Mesendoderm (in vitro differentiated cells): ENCODE measurements around the gene ZNF281.
"Not testable (repeated sequence)": the region's sequence is repeated elsewhere in the genome, so short reads cannot be mapped to it uniquely, and the experiment has no call there.

ENCODE experiments used
- DNase-seq: peaks from one replicate; pipeline ENCODE4 v3.0.0; 2013
- H2AK5ac ChIP-seq: 2 replicates; pipeline ENCODE4 v1.6.1; 2013; ENCODE audit warnings: low read length, inconsistent platforms
- H2BK120ac ChIP-seq: 2 replicates; pipeline ENCODE4 v1.6.1; 2013; ENCODE audit warnings: low read depth, mild to moderate bottlenecking, low read length, moderate library complexity, mixed read lengths
- H2BK15ac ChIP-seq: replicated peaks from 2 replicates; pipeline ENCODE4 v1.6.1; 2013; ENCODE audit warnings: low read depth, mild to moderate bottlenecking, moderate library complexity
- H2BK5ac ChIP-seq: 2 replicates; pipeline ENCODE4 v1.6.1; 2013; ENCODE audit warnings: low read length, inconsistent platforms
- H3K18ac ChIP-seq: 2 replicates; pipeline ENCODE4 v1.6.1; 2013; ENCODE audit warnings: mild to moderate bottlenecking, low read length, mixed read lengths
- H3K23ac ChIP-seq: one replicate; pipeline ENCODE4 v1.6.1; 2013; ENCODE audit warnings: low read length
- H3K27ac ChIP-seq: 2 replicates; pipeline ENCODE4 v1.5.1; 2013; ENCODE audit warnings: low read depth, mild to moderate bottlenecking, inconsistent platforms, low read length, moderate library complexity
- H3K27me3 ChIP-seq: 2 replicates; pipeline ENCODE4 v1.6.1; 2013; ENCODE audit warnings: low read length, control low read depth, mild to moderate bottlenecking, inconsistent platforms; ENCODE audit not compliant: insufficient read depth, poor library complexity
- H3K36me3 ChIP-seq: 2 replicates; pipeline ENCODE4 v1.6.1; 2013; ENCODE audit warnings: low read length, inconsistent platforms; ENCODE audit not compliant: control insufficient read depth, insufficient read depth
- H3K4ac ChIP-seq: one replicate; pipeline ENCODE4 v1.6.1; 2013; ENCODE audit warnings: low read depth, mild to moderate bottlenecking, low read length, moderate library complexity
- H3K4me1 ChIP-seq: 2 replicates; pipeline ENCODE4 v1.6.1; 2013; ENCODE audit warnings: low read depth, low read length, inconsistent platforms; ENCODE audit not compliant: control insufficient read depth
- H3K4me2 ChIP-seq: 2 replicates; pipeline ENCODE4 v1.6.1; 2013; ENCODE audit warnings: low read length
- H3K4me3 ChIP-seq: 2 replicates; pipeline ENCODE4 v1.5.1; 2013; ENCODE audit warnings: mild to moderate bottlenecking, low read length
- H3K56ac ChIP-seq: one replicate; pipeline ENCODE4 v1.6.1; 2013; ENCODE audit warnings: low read length
- H3K79me1 ChIP-seq: 2 replicates; pipeline ENCODE4 v1.6.1; 2013; ENCODE audit warnings: low read length, inconsistent platforms
- H3K79me2 ChIP-seq: 2 replicates; pipeline ENCODE4 v1.6.1; 2013; ENCODE audit warnings: mild to moderate bottlenecking, low read length; ENCODE audit not compliant: control insufficient read depth, insufficient read depth
- H3K9ac ChIP-seq: 2 replicates; pipeline ENCODE4 v1.6.1; 2013; ENCODE audit warnings: low read length, inconsistent platforms
- H4K5ac ChIP-seq: one replicate; pipeline ENCODE4 v1.6.1; 2013; ENCODE audit warnings: low read length
- H4K8ac ChIP-seq: one replicate; pipeline ENCODE4 v1.6.1; 2013; ENCODE audit warnings: low read depth, mild to moderate bottlenecking, control low read depth, low read length, moderate library complexity
- WGBS: extraction: QIAGEN DNeasy Blood & Tissue Kit; methylation state at CpG from one replicate; pipeline ENCODE4 v1.1.7; 2013; ENCODE audit warnings: low lambda C conversion rate, missing lambda C conversion rate; ENCODE audit not compliant: insufficient coverage; ENCODE audit errors: extremely low coverage; 5-methylcytosine and 5-hydroxymethylcytosine counted together

The ZNF281 gene

GRCh38 chr1:200442537-200443156 lies 32.8 kb upstream of the ZNF281 start:
- Histone ChIP-seq H3K18ac (no peak overlapping the region), H3K4me3 (no peak overlapping the region), H3K27me3 (no peaks in the 10 kb centered on the region), H3K27ac (no peak overlapping the region), H3K79me2 (no peaks in the 10 kb centered on the region), H3K56ac (no peak overlapping the region), H3K4me1 (no peaks in the 10 kb centered on the region), H2BK15ac (no peak overlapping the region), H2BK120ac (no peak overlapping the region), H3K4me2 (no peak overlapping the region), H3K36me3 (no peaks in the 10 kb centered on the region), H2AK5ac (no peak overlapping the region), H3K79me1 (no peaks in the 10 kb centered on the region), H2BK5ac (no peak overlapping the region), H3K23ac (no peak overlapping the region), H4K8ac (no peak overlapping the region), H3K9ac (no peak overlapping the region), H4K5ac (no peak overlapping the region), H3K4ac (no peak overlapping the region)
- DNase-seq, result no peak
- WGBS, result no CpG with 5 or more reads among the region's 3 CpGs

GRCh38 chr1:200442023-200442422 lies 32.2 kb upstream of the ZNF281 start:
- Histone ChIP-seq H4K8ac (no peak overlapping the region), H3K4me3 (no peak overlapping the region), H3K27ac (no peak overlapping the region), H2BK120ac (no peak overlapping the region), H3K18ac (no peak overlapping the region), H3K23ac (no peak overlapping the region), H2BK5ac (no peak overlapping the region), H3K4me2 (no peak overlapping the region), H4K5ac (no peak overlapping the region), H3K36me3 (no peaks in the 10 kb centered on the region), H3K4ac (no peak overlapping the region), H3K9ac (no peak overlapping the region), H2BK15ac (no peak overlapping the region), H3K79me2 (no peaks in the 10 kb centered on the region), H2AK5ac (no peak overlapping the region), H3K79me1 (no peaks in the 10 kb centered on the region), H3K27me3 (no peaks in the 10 kb centered on the region), H3K56ac (no peak overlapping the region), H3K4me1 (no peaks in the 10 kb centered on the region)
- no peak for DNase-seq
- no CpG with 5 or more reads among the region's 2 CpGs for WGBS

- no peaks in the 10 kb centered on the region for H3K79me1 ChIP-seq
- no peak overlapping the region for H2AK5ac ChIP-seq
- H3K79me2 ChIP-seq, result no peaks in the 10 kb centered on the region
- H3K23ac ChIP-seq, result no peak overlapping the region
- H4K5ac ChIP-seq, result no peak overlapping the region
- H3K27me3 ChIP-seq, result no peaks in the 10 kb centered on the region
- WGBS, result no CpG with 5 or more reads among the region's 1 CpG
- no peak overlapping the region for H2BK5ac ChIP-seq
- H3K18ac ChIP-seq, result no peak overlapping the region
- no peak for DNase-seq
- H2BK15ac ChIP-seq, result no peak overlapping the region
- H3K4me1 ChIP-seq, result no peaks in the 10 kb centered on the region
- no peak overlapping the region for H2BK120ac ChIP-seq
- H4K8ac ChIP-seq, result no peak overlapping the region
- no peak overlapping the region for H3K4me3 ChIP-seq
- no peak overlapping the region for H3K4me2 ChIP-seq
- no peak overlapping the region for H3K56ac ChIP-seq
- no peaks in the 10 kb centered on the region for H3K36me3 ChIP-seq
- no peak overlapping the region for H3K4ac ChIP-seq
- H3K9ac ChIP-seq, result no peak overlapping the region
- no peak overlapping the region for H3K27ac ChIP-seq
These were observed 29.1 kb upstream of the ZNF281 start for GRCh38 chr1:200438911-200439310.

GRCh38 chr1:200438413-200438812 lies 28.6 kb upstream of the ZNF281 start:
- H3K9ac ChIP-seq, H3K18ac ChIP-seq, H4K8ac ChIP-seq, H2AK5ac ChIP-seq, H3K4me2 ChIP-seq, H3K4me3 ChIP-seq, H3K79me2 ChIP-seq, H3K27me3 ChIP-seq, H3K4me1 ChIP-seq, H3K79me1 ChIP-seq, H2BK5ac ChIP-seq, H2BK120ac ChIP-seq, H3K4ac ChIP-seq, H3K23ac ChIP-seq, H4K5ac ChIP-seq, H3K56ac ChIP-seq, H3K36me3 ChIP-seq, H3K27ac ChIP-seq, DNase-seq, H2BK15ac ChIP-seq: not testable (repeated sequence)
- WGBS, result no CpG with 5 or more reads among the region's 7 CpGs

- H3K36me3 ChIP-seq, result no peaks in the 10 kb centered on the region
- H3K4me2 ChIP-seq, result no peak overlapping the region
- no peak overlapping the region for H3K27ac ChIP-seq
- H3K9ac ChIP-seq, result no peak overlapping the region
- no CpG with 5 or more reads among the region's 5 CpGs for WGBS
- no peaks in the 10 kb centered on the region for H3K27me3 ChIP-seq
- H3K79me1 ChIP-seq, result no peaks in the 10 kb centered on the region
- H3K56ac ChIP-seq, result no peak overlapping the region
- no peak overlapping the region for H2BK120ac ChIP-seq
- H2AK5ac ChIP-seq, result no peak overlapping the region
- H3K23ac ChIP-seq, result no peak overlapping the region
- H3K4me1 ChIP-seq, result no peaks in the 10 kb centered on the region
- no peak overlapping the region for H3K4me3 ChIP-seq
- H4K8ac ChIP-seq, result no peak overlapping the region
- H3K18ac ChIP-seq, result no peak overlapping the region
- H3K4ac ChIP-seq, result no peak overlapping the region
- DNase-seq, result no peak
- H3K79me2 ChIP-seq, result no peaks in the 10 kb centered on the region
- H4K5ac ChIP-seq, result no peak overlapping the region
- H2BK15ac ChIP-seq, result no peak overlapping the region
- H2BK5ac ChIP-seq, result no peak overlapping the region
These were observed 27.8 kb upstream of the ZNF281 start for GRCh38 chr1:200437556-200438203.

- Histone ChIP-seq H3K79me1 (no peaks in the 10 kb centered on the region), H3K4me3 (no peak overlapping the region), H3K23ac (no peak overlapping the region), H3K79me2 (no peaks in the 10 kb centered on the region), H4K5ac (no peak overlapping the region), H4K8ac (no peak overlapping the region), H3K9ac (no peak overlapping the region), H2BK5ac (no peak overlapping the region), H3K18ac (no peak overlapping the region), H2BK120ac (no peak overlapping the region), H3K56ac (no peak overlapping the region), H3K36me3 (no peaks in the 10 kb centered on the region), H3K27ac (no peak overlapping the region), H3K4me1 (no peaks in the 10 kb centered on the region), H3K27me3 (no peaks in the 10 kb centered on the region), H2AK5ac (no peak overlapping the region), H3K4ac (no peak overlapping the region), H2BK15ac (no peak overlapping the region), H3K4me2 (no peak overlapping the region)
- no peak for DNase-seq
These were observed 27.3 kb upstream of the ZNF281 start for GRCh38 chr1:200437088-200437487.
